GM06990 (cell line): ENCODE measurements around the gene PRR23B.

Experiments used
- DNase-seq: peaks from one replicate; pipeline ENCODE4 v3.0.0-alpha.2; 2011; ENCODE audit not compliant: insufficient read length; ENCODE audit errors: extremely low read depth
- H3K27me3 ChIP-seq: replicated peaks from 2 replicates; pipeline ENCODE4 v1.6.0; 2011; ENCODE audit warnings: low read length; ENCODE audit not compliant: control insufficient read depth, insufficient read depth
- H3K36me3 ChIP-seq: 2 replicates; pipeline ENCODE4 v1.5.1; 2011; ENCODE audit warnings: low read length; ENCODE audit not compliant: control insufficient read depth, insufficient read depth
- H3K4me3 ChIP-seq: replicated peaks from 2 replicates; pipeline ENCODE4 v1.5.1; 2011; ENCODE audit warnings: low read depth, mild to moderate bottlenecking, control low read depth, low read length
- TF ChIP-seq, protein P1 (sequence below): IDR thresholded peaks from 2 replicates; pipeline ENCODE4 v1.5.1; 2011; ENCODE audit warnings: low read length, control low read depth, mild to moderate bottlenecking, inconsistent platforms; ENCODE audit not compliant: insufficient read depth, poor library complexity, severe bottlenecking

Gene PRR23B

GRCh38 chr3:138984816-138985215, 35.9 kb downstream of the PRR23B start:
- H3K27me3 ChIP-seq, result no peaks in the 10 kb centered on the region; the same call in 1 of the 2 replicates
- no peak overlapping the region for H3K4me3 ChIP-seq
- DNase-seq, result no peak
- TF ChIP-seq, protein P1, sequence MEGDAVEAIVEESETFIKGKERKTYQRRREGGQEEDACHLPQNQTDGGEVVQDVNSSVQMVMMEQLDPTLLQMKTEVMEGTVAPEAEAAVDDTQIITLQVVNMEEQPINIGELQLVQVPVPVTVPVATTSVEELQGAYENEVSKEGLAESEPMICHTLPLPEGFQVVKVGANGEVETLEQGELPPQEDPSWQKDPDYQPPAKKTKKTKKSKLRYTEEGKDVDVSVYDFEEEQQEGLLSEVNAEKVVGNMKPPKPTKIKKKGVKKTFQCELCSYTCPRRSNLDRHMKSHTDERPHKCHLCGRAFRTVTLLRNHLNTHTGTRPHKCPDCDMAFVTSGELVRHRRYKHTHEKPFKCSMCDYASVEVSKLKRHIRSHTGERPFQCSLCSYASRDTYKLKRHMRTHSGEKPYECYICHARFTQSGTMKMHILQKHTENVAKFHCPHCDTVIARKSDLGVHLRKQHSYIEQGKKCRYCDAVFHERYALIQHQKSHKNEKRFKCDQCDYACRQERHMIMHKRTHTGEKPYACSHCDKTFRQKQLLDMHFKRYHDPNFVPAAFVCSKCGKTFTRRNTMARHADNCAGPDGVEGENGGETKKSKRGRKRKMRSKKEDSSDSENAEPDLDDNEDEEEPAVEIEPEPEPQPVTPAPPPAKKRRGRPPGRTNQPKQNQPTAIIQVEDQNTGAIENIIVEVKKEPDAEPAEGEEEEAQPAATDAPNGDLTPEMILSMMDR, result no peak
- H3K36me3 ChIP-seq, result no peaks in the 10 kb centered on the region

DNA sequence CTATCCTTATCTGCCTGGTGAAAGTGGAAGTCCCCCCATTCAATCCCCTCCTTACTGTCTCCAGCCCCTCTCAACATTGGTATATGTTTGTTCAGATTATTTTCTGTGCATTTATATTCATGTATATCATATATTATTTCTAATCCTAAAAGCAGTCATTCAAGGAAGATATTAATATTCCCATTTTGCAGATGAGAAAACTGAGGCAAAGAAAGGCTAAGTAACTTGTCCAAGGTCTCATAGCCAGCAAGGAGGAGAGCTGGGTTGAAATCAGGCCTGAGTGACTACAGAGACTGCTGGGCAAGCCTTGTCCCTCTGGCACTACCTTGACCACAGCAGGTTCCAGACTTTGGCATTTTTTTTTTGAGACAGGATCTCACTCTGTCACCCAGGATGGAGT, 44.7 kb downstream of the PRR23B start:
- H3K4me3 ChIP-seq, result no peak overlapping the region
- DNase-seq, result no peak
- TF ChIP-seq, protein P1, result no peak
- no peaks in the 10 kb centered on the region for H3K36me3 ChIP-seq
- H3K27me3 ChIP-seq, result no peaks in the 10 kb centered on the region; the same call in 1 of the 2 replicates

DNA sequence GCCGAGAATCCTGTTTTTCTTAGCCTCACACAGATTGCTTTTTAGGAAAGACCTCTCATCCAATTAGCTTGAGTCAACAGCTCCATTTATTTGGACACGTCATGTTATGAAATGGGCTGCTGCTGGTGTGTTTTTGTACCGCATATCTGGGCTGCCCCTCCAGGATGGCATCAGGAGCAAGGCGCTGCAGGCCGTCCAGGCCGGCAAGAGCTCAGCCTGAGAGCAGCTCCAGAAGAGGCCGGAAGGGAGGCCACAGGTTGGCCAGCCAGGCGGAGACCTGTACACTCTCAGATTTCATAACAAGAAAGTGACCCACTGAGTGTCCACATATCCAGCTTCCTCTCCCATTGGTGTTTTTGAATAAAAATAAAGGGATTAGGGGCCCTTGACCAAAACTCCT, 45.4 kb downstream of the PRR23B start:
- TF ChIP-seq, protein P1, result no peak

DNA sequence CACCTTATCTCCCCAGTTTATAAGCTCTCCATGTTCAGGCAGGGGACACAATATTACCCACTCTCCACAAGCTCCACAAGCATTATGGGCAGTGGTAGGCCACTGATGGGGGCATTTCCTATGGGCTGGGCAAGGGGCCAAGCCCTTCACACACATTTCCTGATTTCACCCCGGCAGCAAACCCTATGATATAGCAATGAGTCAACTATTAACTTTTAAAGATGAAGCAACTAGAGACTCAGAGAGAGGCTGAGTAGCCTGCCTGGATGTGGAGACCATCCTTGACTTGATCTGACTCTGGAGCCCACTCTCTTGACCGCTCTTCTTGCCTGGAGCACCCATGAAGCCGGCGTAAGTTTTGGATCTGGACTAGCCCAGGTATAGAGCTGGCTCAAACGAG, 46.3 kb downstream of the PRR23B start:
- no peak overlapping the region for H3K4me3 ChIP-seq
- TF ChIP-seq, protein P1, result no peak
- H3K27me3 ChIP-seq, result no peaks in the 10 kb centered on the region; the same call in 1 of the 2 replicates
- DNase-seq, result no peak
- H3K36me3 ChIP-seq, result no peaks in the 10 kb centered on the region

More for the DNA sequence above, 45.4 kb downstream of the PRR23B start:
- no peak for DNase-seq
- Histone ChIP-seq H3K36me3 (no peaks in the 10 kb centered on the region), H3K4me3 (no peak overlapping the region), H3K27me3 (no peaks in the 10 kb centered on the region; the same call in 1 of the 2 replicates)

GRCh38 chr3:138972941-138973340, 47.8 kb downstream of the PRR23B start:
- Histone ChIP-seq H3K36me3 (no peaks in the 10 kb centered on the region), H3K4me3 (no peak overlapping the region), H3K27me3 (no peaks in the 10 kb centered on the region; the same call in 1 of the 2 replicates)
- DNase-seq, result no peak
- TF ChIP-seq, protein P1, result no peak

DNA sequence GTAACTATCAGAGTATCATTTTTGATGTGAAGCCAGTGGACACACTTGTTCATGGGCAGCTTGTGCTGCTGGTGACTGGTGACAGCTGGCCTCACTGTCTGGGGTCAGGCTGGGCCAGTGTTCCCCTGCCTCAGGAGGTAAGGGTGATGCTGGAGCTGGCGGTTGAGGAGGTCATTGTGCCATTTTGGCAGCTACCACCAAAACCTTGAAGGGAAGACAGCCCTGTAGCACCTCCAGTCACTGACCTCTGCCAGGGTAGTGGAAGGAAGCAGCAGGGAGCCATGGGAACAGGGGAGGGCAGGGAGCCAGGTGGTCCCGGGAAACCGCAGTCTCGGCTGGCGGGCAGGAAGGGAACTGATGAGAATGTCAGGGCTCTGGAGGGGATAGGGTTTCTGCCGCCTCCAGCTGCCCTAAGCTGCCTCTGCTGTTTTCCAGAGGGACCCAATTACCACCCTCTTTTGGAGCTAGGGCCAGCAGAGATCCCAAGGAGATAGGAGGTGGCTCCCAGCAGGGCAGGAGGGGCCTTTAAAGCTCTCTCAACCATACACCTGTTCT, 48.9 kb downstream of the PRR23B start:
- Histone ChIP-seq H3K36me3 (no peaks in the 10 kb centered on the region), H3K4me3 (no peak overlapping the region), H3K27me3 (no peaks in the 10 kb centered on the region; the same call in 1 of the 2 replicates)
- no peak for DNase-seq
- TF ChIP-seq, protein P1, result no peak
